GM21390 (cell line): Measurements from ENCODE around the gene FBXL17.

Experiments used
- ATAC-seq: cut with Tn5 transposase; IDR thresholded peaks from one replicate; pipeline ENCODE4 v1.9.1; 2021; ENCODE audit not compliant: unreplicated experiment

FBXL17 gene

DNA sequence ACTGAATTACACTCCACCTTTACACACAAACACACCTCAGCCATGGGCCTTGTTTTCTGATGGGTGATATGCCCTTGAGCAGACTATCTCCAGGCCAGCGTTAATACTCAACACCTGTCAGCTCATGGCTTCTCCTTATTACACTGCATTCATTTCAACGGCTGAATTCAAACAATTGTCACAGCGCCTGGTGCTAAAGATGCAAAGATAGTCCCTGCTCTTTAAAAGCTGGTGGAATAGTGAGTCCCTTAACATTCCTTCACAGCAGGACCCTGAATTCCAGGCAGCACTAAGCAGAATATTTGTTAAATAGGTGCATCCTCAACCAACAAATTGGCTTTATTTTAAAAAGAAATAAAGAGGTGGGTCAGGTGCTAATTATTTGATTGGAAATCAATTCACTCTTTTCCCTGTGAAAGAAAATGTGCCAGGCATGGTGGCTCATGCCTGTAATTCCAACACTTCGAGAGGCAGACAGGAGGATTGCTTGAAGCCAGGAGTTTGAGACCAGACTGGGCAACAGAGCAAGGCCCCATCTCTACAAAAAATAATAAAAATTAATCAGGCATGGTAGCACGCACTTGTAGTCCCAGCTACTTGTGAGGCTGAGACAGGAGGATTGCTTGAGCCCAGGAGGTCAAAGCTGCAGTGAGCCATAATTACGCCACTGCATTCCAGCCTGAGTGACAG is 555.4 kb downstream of the FBXL17 start:
- no peak for ATAC-seq

GRCh38 chr5:107824821-107825220 is 557.1 kb downstream of the FBXL17 start:
- no peak for ATAC-seq

DNA sequence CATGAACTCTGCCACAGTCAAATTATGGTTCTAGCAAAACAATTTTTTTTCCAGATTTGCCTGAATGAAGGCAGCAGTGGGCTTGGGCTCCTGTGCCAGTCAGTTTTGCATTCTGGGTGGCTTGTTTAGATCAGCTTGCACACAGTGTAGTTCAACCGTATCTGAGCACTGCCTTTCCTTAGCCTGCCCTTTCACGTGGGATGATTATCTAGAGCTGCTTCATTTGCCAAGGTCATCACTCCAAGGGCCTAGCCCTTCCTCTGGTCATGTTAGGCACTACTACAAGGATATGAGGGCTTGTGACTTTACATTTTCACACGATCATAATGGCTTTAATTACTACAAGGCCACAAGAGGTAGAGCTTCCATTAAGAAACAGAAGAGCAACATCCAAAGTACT is 560.6 kb downstream of the FBXL17 start:
- no peak for ATAC-seq

GRCh38 chr5:107820429-107820828 is 561.5 kb downstream of the FBXL17 start:
- no peak for ATAC-seq

GRCh38 chr5:107817951-107818350 is 563.9 kb downstream of the FBXL17 start:
- no peak for ATAC-seq

GRCh38 chr5:107817436-107817835 is 564.5 kb downstream of the FBXL17 start:
- no peak for ATAC-seq

- no peak for ATAC-seq
These were observed 566.8 kb downstream of the FBXL17 start for GRCh38 chr5:107815109-107815508.

DNA sequence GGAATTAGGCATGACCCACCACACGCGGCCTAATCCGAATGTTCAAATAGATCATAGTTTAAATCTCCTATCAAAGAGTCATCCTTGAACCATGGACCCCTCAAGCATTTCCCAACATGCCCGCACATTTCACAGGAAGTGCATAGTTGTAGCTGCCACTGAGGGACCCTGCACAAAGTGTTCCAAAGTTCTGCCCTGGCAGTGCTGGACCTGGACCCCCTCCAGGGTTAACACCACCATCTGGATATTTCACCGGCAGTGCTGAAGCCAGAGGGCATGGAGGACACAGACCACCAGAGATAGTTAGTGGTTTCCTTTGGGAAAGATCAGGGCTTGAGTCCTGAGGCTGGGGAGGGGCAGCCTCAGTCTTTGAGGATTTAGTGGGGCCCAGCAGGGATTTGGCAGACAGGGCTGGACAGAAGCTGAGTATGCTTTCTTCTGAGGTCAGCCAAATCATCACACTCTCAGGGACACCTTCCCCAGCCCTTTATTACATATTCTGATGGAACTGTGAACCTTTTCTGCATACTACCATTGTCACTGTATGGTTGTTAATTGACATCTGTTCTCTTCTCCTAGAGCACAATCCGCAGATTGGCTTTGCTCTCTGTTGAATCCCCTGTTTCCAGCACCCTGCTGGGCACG is 567.6 kb downstream of the FBXL17 start:
- ATAC-seq = no peak

GRCh38 chr5:107813559-107813958 is 568.3 kb downstream of the FBXL17 start:
- peak; percentile 76 for ATAC-seq

DNA sequence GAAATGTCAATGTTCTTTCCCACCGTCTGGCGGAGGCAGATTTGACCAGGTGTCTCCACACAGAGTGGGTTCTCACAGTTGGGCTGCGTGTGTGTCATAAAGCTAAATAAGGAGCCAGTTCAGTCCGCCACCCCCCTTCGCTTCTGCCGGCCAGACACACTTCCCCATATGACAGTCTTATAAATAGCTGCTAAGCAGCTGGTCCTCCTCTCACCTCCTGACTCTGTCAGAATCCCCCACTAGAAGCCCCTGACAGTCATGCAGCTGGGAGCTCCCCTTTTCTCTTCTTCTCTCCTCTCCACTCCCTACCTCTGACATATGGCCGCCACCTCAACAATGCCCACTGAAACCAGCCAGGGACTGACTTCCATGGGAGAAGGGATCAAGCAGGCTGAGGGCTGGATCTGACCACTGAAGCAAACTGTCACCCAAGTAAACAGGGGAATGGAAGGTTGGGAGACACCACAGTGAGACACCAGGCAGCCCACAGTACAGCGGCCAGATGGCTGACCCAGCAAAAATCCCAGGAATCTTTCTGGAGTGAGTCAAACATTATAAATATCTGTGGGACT is 569.2 kb downstream of the FBXL17 start:
- ATAC-seq = peak; percentile 69

DNA sequence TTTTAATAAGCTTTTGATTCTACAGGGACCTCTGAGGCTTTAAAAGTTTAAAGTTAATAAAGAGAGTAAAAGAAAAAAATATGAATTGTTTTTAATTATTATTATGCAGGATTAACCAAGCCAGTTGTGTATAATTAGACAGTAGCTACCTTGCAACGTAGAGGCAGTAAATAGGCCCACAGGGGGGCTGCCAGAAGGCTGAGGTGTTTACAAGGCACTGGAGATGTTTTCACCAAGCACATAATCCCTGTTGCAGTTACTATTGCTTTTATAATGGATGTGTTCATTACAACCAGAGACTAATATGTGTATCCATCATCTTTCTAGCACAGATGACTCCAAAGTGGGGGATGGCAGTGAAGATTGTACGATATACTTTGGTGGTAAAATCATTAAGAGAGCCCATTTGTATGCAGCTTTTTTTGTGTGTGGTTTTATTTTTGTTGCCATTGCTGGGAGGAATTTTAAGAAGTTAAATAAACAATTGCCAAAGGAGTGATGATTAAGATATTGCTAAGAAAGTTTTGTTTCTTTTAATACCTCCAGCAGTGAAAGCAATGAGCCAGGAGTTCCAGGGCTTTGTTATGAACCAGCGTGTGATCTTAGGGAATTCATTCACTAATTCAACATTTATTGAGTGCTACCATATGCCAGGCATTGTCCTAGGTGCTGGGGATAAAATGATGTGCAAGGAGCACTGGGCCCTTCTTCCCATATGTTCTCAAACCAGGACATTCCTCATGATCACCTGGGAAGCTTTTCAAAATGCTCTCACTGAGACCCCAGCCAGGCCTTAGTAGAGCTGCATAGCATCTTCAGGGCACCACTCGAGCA is 572.5 kb downstream of the FBXL17 start:
- no peak for ATAC-seq
